NB4 (cell line): ENCODE data around the gene PRRC2A.

Experiments used
- CTCF ChIP-seq: IDR thresholded peaks from one replicate; pipeline ENCODE4 v1.5.1; 2012; ENCODE audit warnings: low read depth, low read length
- MYC ChIP-seq: IDR thresholded peaks from 2 replicates; pipeline ENCODE4 v1.6.1; 2011; ENCODE audit warnings: low read depth, low read length
- POLR2A ChIP-seq: IDR thresholded peaks from 2 replicates; pipeline ENCODE4 v1.6.1; 2011; ENCODE audit warnings: mild to moderate bottlenecking; ENCODE audit not compliant: insufficient read length; ENCODE audit errors: extremely low read depth

DNA sequence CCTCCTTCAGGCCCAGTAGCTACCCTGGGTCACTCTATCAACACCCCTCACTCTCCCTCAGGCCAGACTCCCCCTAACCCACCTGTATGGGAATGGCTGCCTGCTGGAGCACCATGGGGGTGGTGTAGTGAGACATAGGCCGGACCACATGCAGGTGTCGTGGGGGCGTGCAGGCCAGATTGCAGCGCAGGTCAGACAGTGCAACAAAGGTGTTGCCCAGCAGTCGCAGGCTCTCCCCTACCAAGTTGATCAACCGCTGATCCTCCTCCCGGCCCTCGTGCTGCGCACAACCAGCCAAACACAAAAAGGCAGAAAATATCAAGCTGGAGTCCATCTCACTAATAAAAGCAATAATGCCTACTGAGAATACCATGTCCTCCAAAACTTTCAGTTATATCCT is 24.8 kb downstream of the PRRC2A start:
- TF ChIP-seq POLR2A (no peak), CTCF (no peak), MYC (no peak)
